HPDE6-E6E7 (cell line): ENCODE data around the gene GALNT7.
"Not testable (repeated sequence)": the region's sequence is repeated elsewhere in the genome, so short reads cannot be mapped to it uniquely, and the experiment has no call there.

Source experiments
- DNase-seq: peaks from one replicate; pipeline ENCODE4 v3.0.0; 2011; ENCODE audit warnings: missing footprints; ENCODE audit errors: extremely low spot score

Gene GALNT7

DNA sequence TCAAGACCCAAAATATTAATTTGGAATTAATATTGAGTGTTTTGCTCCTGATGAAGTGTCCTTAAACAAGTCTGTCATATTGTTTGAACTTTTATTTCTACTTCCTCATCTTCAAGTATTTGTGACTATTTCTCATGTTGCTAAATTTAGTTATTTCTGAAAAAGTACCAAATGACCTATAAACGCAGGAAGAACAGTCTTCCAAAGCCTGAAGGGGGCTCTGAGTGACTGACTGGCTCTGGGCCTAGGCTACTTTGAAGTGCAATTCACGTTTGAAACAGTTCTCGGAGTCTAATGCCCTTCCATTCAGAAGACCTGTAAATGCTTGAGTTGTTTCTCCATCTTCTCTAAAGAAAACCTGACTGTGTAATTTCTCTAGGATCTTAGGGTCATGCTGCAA lies 26.5 kb downstream of the GALNT7 start:
- no peak for DNase-seq

DNA sequence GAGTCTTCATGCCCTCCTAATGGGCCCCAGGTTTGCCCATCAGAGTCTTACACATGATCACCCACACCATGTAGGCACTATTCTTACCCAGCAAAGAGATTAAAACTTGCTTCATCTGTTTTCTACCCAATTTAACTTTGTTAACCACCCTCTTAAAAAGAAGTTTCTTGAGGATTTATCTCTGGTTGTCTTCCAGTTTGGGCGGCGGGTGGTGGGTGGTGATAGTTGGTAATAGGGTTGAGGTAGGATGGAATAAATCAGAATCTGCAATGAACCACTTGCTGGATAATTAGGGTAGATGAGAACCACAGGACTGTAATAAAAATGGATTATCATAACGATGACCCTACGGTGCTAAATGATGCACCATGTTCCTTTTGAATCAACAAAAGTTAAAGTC lies 30.9 kb downstream of the GALNT7 start:
- no peak for DNase-seq

DNA sequence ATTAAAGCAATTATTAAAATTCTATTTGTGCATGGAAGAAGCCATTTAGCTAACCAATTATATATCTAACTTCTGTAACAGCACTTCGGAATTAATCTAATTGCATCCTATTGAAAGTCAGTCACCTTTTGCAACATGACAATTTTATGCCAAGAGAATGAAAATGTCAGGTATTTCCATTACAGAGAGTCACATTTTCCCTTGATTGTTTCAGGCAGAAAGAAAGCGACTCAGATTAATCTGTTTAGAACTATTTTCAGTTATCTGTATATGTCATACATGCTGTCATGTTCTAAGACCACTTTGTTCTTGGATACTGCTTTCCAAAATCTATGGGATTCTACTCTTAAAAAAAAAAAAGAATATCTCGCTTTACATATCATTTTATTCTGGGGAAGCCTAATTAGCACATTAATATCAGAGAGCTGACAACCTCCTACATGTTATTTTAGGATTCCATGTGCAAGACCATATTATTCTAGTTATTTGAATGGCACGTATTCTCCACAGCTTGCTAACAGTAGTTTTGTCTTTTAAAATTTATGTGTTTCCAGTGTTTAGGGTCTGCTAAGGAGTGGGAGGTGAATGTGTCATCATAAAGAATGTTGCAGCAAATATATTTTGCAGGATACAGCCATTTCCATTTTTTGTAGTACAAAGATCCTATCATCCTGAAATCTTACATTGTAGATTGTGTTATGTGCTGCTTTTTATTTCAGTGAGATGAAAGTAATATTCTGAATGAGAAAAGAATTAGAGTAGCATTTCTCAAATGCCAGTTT lies 31.7 kb downstream of the GALNT7 start:
- DNase-seq = no peak

- no peak for DNase-seq
These were observed 33.8 kb downstream of the GALNT7 start for GRCh38 chr4:173202395-173202794.

- DNase-seq = no peak
These were observed 37.0 kb downstream of the GALNT7 start for GRCh38 chr4:173205656-173206055.

DNA sequence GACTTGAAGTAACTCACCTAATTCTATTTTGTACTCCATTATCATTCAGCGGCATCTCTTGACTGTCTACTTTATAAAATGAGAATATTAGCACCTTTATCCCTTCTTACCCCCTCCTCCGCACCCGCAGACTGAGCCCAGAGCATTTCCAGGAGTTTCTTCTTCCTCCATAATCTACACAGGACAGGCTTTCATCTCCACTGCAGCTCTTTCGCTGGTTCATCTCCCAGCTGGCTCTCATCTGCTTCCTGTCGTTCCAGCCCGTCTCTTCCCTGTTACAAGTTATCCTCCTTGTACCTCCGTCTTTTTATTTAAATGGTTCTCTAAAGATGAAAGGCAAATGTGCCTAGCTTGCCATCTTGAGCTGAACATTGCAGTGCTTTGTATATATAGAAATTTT lies 39.8 kb downstream of the GALNT7 start:
- DNase-seq = no peak

GRCh38 chr4:173211222-173211621 lies 42.6 kb downstream of the GALNT7 start:
- no peak for DNase-seq

- DNase-seq = peak; percentile 49
These were observed 43.2 kb downstream of the GALNT7 start for GRCh38 chr4:173211838-173212237.

- DNase-seq = no peak
These were observed 43.8 kb downstream of the GALNT7 start for GRCh38 chr4:173212379-173212778.

- no peak for DNase-seq
These were observed 44.7 kb downstream of the GALNT7 start for GRCh38 chr4:173213296-173213695.

- DNase-seq = no peak
These were observed 45.6 kb downstream of the GALNT7 start for GRCh38 chr4:173214231-173214630.

GRCh38 chr4:173214661-173215060 lies 46.0 kb downstream of the GALNT7 start:
- DNase-seq = no peak

- no peak for DNase-seq
These were observed 48.5 kb downstream of the GALNT7 start for GRCh38 chr4:173217075-173217474.

DNA sequence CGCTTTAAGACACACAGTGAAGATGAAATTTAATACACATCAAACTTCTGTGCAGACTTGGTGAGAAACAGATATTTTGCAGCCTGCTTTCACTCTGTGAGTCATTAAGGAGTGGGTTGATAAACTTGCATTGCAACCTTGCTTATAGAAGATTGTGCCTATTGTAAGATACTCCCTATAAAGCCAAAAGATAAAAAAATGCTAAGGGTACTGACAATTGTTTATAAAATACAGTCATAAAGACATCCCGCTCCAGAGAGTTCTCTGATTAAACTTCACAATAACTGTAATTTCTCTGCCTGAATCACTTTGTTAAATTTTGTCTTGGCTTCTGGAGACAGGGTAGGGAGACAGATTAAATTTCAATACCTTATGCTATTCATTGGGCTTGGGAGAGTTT lies 49.1 kb downstream of the GALNT7 start:
- DNase-seq = peak; percentile 38

GRCh38 chr4:173218411-173219125 lies 50.0 kb downstream of the GALNT7 start:
- no peak for DNase-seq

GRCh38 chr4:173219126-173219437 lies 50.5 kb downstream of the GALNT7 start:
- DNase-seq = not testable (repeated sequence)

DNA sequence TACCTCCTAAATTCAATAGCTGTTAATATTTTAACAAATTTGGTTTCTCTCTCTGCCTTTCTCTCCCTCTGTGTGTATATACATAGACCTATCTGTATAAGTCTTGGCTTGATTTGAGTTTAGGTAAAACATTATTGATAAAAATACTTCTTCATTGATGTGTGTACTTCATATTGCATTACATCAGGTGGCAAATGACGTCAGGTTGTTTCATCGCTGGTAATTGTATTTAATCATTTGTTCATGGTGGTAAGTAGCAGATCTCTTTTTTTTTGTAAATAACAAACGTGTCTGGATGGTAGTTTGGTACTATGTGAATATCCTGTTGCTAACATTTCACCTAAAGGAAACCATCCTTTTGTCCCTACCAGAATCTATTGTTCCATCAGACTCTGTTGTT lies 55.1 kb downstream of the GALNT7 start:
- no peak for DNase-seq

DNA sequence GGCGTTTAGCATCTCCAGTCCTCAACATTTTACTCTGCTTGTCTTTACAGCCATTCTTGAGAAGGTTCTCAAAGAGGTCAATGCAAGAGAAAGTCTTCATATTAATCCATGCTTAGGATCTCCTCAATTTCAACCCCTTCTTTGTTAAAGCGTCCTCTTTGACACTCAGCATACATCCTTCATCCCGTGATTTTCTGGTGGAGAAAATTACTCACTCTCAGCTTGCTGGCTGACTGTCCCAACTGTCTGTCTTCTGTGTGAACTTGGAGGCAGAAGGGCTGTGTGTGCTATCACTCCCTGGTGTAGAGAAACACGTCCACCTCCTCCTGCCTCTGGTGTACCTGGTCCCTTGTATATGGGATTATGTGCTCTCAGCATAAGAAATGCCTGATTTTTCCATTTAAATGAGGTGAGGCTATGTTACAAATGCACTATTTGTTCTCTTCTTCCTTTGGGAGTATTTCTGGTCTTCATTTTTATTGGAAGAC lies 57.8 kb downstream of the GALNT7 start:
- DNase-seq = no peak

DNA sequence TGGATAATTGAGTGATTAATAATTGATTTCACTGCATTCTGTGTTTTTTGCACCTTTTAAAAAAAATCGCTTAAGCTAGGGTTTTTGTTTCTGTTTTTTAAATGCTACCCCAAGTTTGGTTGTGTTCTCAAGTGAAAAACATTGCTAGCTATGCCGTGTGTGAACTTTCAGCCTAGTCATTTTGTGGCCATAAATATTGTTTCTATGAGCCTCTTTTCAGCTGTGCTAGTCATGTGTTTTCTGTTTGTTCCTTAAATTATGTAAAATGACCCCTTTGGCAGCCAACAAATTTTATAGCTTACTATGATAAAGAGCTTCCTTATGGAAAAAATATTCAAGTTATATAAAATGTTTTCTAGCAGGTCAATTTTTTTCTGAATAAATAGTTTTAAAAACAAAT lies 59.1 kb downstream of the GALNT7 start:
- DNase-seq = no peak

- no peak for DNase-seq
These were observed 61.5 kb downstream of the GALNT7 start for GRCh38 chr4:173230062-173230461.

- peak; percentile 28 for DNase-seq
These were observed 63.3 kb downstream of the GALNT7 start for GRCh38 chr4:173231916-173232315.

DNA sequence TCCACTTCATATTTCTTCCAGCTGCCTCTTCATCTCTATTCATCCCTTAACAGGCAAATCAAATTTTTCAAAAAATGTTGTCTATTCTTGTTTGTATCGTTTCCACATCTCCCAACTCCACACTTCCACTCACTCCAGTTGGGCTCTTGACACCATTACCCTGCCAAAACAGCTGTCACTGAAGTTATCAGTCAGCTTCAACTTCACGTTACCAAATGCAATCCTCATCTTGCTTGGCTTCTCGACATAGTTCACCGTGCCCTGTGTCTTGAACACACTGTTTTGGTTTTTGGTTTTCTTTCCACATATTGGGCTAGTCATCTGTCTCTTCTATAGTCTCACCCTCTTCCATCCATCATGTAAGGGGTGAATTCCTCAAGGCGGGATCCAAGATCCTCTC lies 65.2 kb downstream of the GALNT7 start:
- DNase-seq = no peak

DNA sequence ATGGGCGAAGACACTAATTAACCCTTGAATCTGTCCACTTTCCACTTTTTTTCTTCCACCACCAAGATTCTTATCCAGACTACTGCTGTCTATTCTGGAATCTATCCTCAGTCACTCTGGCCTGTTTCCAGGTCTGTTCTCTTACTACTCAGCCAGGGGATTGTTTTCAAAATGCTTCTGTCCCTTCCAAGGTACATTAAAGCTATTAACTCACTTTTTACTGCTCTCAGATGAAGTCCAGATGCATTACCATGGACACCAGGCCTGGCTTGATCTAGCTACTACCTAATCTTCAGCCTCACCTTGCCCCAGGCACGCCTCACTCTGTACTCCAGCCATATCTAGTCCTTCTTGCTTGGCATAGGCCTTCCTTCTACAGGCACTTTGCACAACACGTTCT lies 66.4 kb downstream of the GALNT7 start:
- no peak for DNase-seq
